Measurements from ENCODE around the gene IMP3. TPM values are rescaled to one million over a fixed set of nuclear protein-coding genes. Genes with fewer than 3 reads are reported as not detected.

IMP3 gene
- total RNA-seq, 1 donor from 2014 or later = 48.4 TPM

GRCh38 chr15:75591655-75592364 is 48.2 kb downstream of the IMP3 start:
- no peak overlapping the region for H3K4me3 ChIP-seq (ENCODE audit: insufficient read depth, low read depth, low read length)
- TF ChIP-seq EZH2 (IDR thresholded peaks at IDR 0.05; ENCODE audit: insufficient read depth, low read length) (no peak), CTCF (IDR thresholded peaks at IDR 0.05; ENCODE audit: insufficient read depth, low read depth, low read length) (no peak)
- no peaks in the 10 kb centered on the region for H4K20me1 ChIP-seq (ENCODE audit: insufficient read depth, low read length)

DNA sequence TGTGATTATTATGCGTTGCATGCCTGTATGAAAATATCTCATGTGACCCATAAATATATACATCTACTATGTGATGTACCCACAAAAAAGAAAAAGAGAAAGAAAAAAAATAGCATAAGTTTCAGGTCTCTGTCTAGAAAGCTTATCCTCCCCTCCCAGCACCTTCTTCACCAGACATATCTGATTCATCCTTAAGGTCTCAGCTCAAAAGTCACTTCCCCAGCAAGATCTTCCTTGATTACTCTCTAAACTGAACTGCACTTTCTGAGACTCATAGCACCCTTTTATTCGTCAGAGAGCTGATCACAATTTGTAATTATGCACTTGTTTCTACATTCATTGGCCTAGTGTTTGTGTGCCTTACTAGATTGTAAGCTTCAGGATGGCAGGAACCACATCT is 49.8 kb downstream of the IMP3 start:
- no peaks in the 10 kb centered on the region for H3K4me1 ChIP-seq (ENCODE audit: insufficient read depth, low read length)
- no peaks in the 10 kb centered on the region for H3K79me2 ChIP-seq (ENCODE audit: insufficient read depth, low read length)
- no peaks in the 10 kb centered on the region for H3K9me3 ChIP-seq (ENCODE audit: insufficient read depth, low read depth, low read length)
- Mint-ChIP-seq H3K4me3 (ENCODE audit: unreplicated experiment) (no peak overlapping the region), H3K27me3 (ENCODE audit: low read depth, unreplicated experiment) (no peaks in the 10 kb centered on the region), H3K9me3 (ENCODE audit: unreplicated experiment) (no peaks in the 10 kb centered on the region), H3K4me1 (ENCODE audit: low read depth, unreplicated experiment) (peaks cover 3% of the 10 kb centered on the region), H3K27ac (ENCODE audit: unreplicated experiment) (no peak overlapping the region), H3K36me3 (ENCODE audit: low read depth, unreplicated experiment) (peaks cover 7% of the 10 kb centered on the region)
- no peak for DNase-seq (ENCODE audit: low read depth)
- H3K4me3 ChIP-seq (ENCODE audit: insufficient read depth, low read depth, low read length) = no peak overlapping the region
- H2AFZ ChIP-seq (ENCODE audit: low read depth, low read length) = no peak overlapping the region
- no peak overlapping the region for H3K9ac ChIP-seq (ENCODE audit: low read length)
- no peak for FAIRE-seq
- no peaks in the 10 kb centered on the region for H3K27me3 ChIP-seq (ENCODE audit: insufficient read depth, low read length)
- H3K4me2 ChIP-seq (ENCODE audit: low read length) = no peak overlapping the region
- TF ChIP-seq CTCF (IDR thresholded peaks at IDR 0.05; ENCODE audit: insufficient read depth, low read depth, low read length) = no peak
- TF ChIP-seq EZH2 (IDR thresholded peaks at IDR 0.05; ENCODE audit: insufficient read depth, low read length) = no peak
- H3K36me3 ChIP-seq (ENCODE audit: insufficient read depth, low read length) = no peaks in the 10 kb centered on the region
- H4K20me1 ChIP-seq (ENCODE audit: insufficient read depth, low read length) = no peaks in the 10 kb centered on the region
- H3K27ac ChIP-seq (ENCODE audit: low read depth, low read length) = no peak overlapping the region

More at GRCh38 chr15:75591655-75592364, 48.2 kb downstream of the IMP3 start:
- no peak overlapping the region for H3K4me2 ChIP-seq (ENCODE audit: low read length)
- no peaks in the 10 kb centered on the region for H3K9me3 Mint-ChIP-seq (ENCODE audit: unreplicated experiment)
- no peak overlapping the region for H3K9ac ChIP-seq (ENCODE audit: low read length)
- H2AFZ ChIP-seq (ENCODE audit: low read depth, low read length) = no peak overlapping the region
- H3K27ac ChIP-seq (ENCODE audit: low read depth, low read length) = no peak overlapping the region
- no peak overlapping the region for H3K4me3 Mint-ChIP-seq (ENCODE audit: unreplicated experiment)
- H3K27me3 Mint-ChIP-seq (ENCODE audit: low read depth, unreplicated experiment) = no peaks in the 10 kb centered on the region
- peaks cover 3% of the 10 kb centered on the region for H3K4me1 Mint-ChIP-seq (ENCODE audit: low read depth, unreplicated experiment)
- H3K27me3 ChIP-seq (ENCODE audit: insufficient read depth, low read length) = no peaks in the 10 kb centered on the region
- no peak for DNase-seq (ENCODE audit: low read depth)
- H3K79me2 ChIP-seq (ENCODE audit: insufficient read depth, low read length) = no peaks in the 10 kb centered on the region
- FAIRE-seq = no peak
- peaks cover 15% of the 10 kb centered on the region for H3K36me3 Mint-ChIP-seq (ENCODE audit: low read depth, unreplicated experiment)
- no peaks in the 10 kb centered on the region for H3K9me3 ChIP-seq (ENCODE audit: insufficient read depth, low read depth, low read length)
- peaks cover 4% of the 10 kb centered on the region for H3K36me3 ChIP-seq (ENCODE audit: insufficient read depth, low read length)
- H3K4me1 ChIP-seq (ENCODE audit: insufficient read depth, low read length) = no peaks in the 10 kb centered on the region
- H3K27ac Mint-ChIP-seq (ENCODE audit: unreplicated experiment) = no peak overlapping the region

Other genes starting within 250 kb of the IMP3 start
- gene SIN3A, start 188.5 kb downstream of the IMP3 start, total RNA-seq = 49.9 and 54.0 TPM in 2 replicates
- gene PTPN9, start 60.9 kb downstream of the IMP3 start, total RNA-seq = 34.7 and 37.5 TPM in 2 replicates
- gene SNUPN, start 14.5 kb downstream of the IMP3 start, total RNA-seq = 15.9 and 17.0 TPM in 2 replicates
- gene SNX33, start 7.7 kb upstream of the IMP3 start, total RNA-seq = 22.3 and 25.6 TPM in 2 replicates
- gene CSPG4, start 72.6 kb upstream of the IMP3 start, total RNA-seq = 26.9 and 47.8 TPM in 2 replicates
- 44.2 and 47.7 TPM in 2 replicates for gene UBE2Q2, start 203.2 kb upstream of the IMP3 start, total RNA-seq